Caco-2 (cell line): ENCODE data around the gene NRSN1. TPM values are rescaled to one million over a fixed set of nuclear protein-coding genes. Genes with fewer than 3 reads are reported as not detected.
A peak's percentile ranks its signal among the peaks of the same experiment; 100 is the strongest.

Experiments used
- BruUV-seq: library from RNA; stranded (reverse); fragments of 400-500 nt; replicated peaks from 2 replicates; lab custom pipeline; 2021; lab: Mats Ljungman, UMichigan
- CTCF ChIA-PET: fragments of 300-600 bp; sonication (Branson Sonifier 250); formaldehyde crosslinking; loops from one replicate; lab custom pipeline; 2022; ENCODE audit warnings: antibody characterized with exemption; lab: Charles Lee
- POLR2A ChIA-PET: fragments of 300-600 bp; sonication (Branson Sonifier 250); formaldehyde crosslinking; loops from one replicate; lab custom pipeline; 2022; ENCODE audit warnings: antibody characterized with exemption; lab: Charles Lee
- DNase-seq, 2 experiments: peaks; one replicate each; pipeline versions ENCODE4 v3.0.0 to v3.0.0-alpha.2; 2020 to 2022
- H3K27me3 ChIP-seq: replicated peaks from 2 replicates; pipeline ENCODE4 v1.6.0; 2011; ENCODE audit warnings: low read length; ENCODE audit not compliant: control insufficient read depth, insufficient read depth
- H3K36me3 ChIP-seq: 2 replicates; pipeline ENCODE4 v1.5.1; 2011; ENCODE audit warnings: low read length; ENCODE audit not compliant: control insufficient read depth, insufficient read depth
- H3K4me1 ChIP-seq: fragments of 250-450 bp; sonication (Bioruptor Pico); 2 replicates; pipeline ENCODE4 v1.5.1; 2020; ENCODE audit warnings: mild to moderate bottlenecking
- H3K4me3 ChIP-seq: 2 replicates; pipeline ENCODE4 v1.5.1; 2011; ENCODE audit warnings: low read depth, mild to moderate bottlenecking, control low read depth, low read length
- H3K9me3 ChIP-seq: fragments of 250-450 bp; sonication (Bioruptor Pico); 2 replicates; pipeline ENCODE4 v1.5.1; 2020; ENCODE audit warnings: mild to moderate bottlenecking, moderate library complexity
- H3K27ac Mint-ChIP-seq: one replicate; pipeline ENCODE4 v1.8.0; 2022; ENCODE audit warnings: mixed read lengths; ENCODE audit not compliant: unreplicated experiment
- H3K27me3 Mint-ChIP-seq: one replicate; pipeline ENCODE4 v1.8.0; 2022; ENCODE audit warnings: mixed read lengths; ENCODE audit not compliant: insufficient read depth, unreplicated experiment
- H3K36me3 Mint-ChIP-seq: one replicate; pipeline ENCODE4 v1.8.0; 2022; ENCODE audit warnings: mild to moderate bottlenecking, mixed read lengths; ENCODE audit not compliant: insufficient read depth, unreplicated experiment
- H3K4me1 Mint-ChIP-seq: one replicate; pipeline ENCODE4 v1.8.0; 2022; ENCODE audit warnings: low read depth, mixed read lengths; ENCODE audit not compliant: unreplicated experiment
- H3K4me3 Mint-ChIP-seq: one replicate; pipeline ENCODE4 v1.8.0; 2022; ENCODE audit warnings: mild to moderate bottlenecking, moderate library complexity, mixed read lengths; ENCODE audit not compliant: unreplicated experiment
- H3K9me3 Mint-ChIP-seq: one replicate; pipeline ENCODE4 v1.8.0; 2022; ENCODE audit warnings: mixed read lengths; ENCODE audit not compliant: unreplicated experiment
- intact Hi-C: fragments of 100-400 bp; cut with micrococcal nuclease; formaldehyde crosslinking; loops from one replicate; pipeline ENCODE4 v1.10.0; 2022; ENCODE audit not compliant: unreplicated experiment
- total RNA-seq: library from RNA; stranded (reverse); gene quantifications from 2 replicates; pipeline ENCODE4 v1.2.3, GENCODE V29; 2022
- TF ChIP-seq, protein P1 (sequence below), 2 experiments: fragments of 200-600 bp in 1 of 2; IDR thresholded peaks; 1 replicate in 1 of 2; 2 replicates in 1 of 2; pipeline versions ENCODE4 v1.5.1 to v1.8.0; 2011 to 2022; ENCODE audit warnings: antibody characterized with exemption in 1 of 2, control low read depth in 1 of 2, inconsistent platforms in 1 of 2, low read depth in 1 of 2, low read length in 1 of 2, mild to moderate bottlenecking in 1 of 2, moderate library complexity in 1 of 2; ENCODE audit not compliant: insufficient read depth in 1 of 2, severe bottlenecking in 1 of 2, unreplicated experiment in 1 of 2

The NRSN1 gene
- total RNA-seq, 1 experiment from 2014 or later = not detected

DNA sequence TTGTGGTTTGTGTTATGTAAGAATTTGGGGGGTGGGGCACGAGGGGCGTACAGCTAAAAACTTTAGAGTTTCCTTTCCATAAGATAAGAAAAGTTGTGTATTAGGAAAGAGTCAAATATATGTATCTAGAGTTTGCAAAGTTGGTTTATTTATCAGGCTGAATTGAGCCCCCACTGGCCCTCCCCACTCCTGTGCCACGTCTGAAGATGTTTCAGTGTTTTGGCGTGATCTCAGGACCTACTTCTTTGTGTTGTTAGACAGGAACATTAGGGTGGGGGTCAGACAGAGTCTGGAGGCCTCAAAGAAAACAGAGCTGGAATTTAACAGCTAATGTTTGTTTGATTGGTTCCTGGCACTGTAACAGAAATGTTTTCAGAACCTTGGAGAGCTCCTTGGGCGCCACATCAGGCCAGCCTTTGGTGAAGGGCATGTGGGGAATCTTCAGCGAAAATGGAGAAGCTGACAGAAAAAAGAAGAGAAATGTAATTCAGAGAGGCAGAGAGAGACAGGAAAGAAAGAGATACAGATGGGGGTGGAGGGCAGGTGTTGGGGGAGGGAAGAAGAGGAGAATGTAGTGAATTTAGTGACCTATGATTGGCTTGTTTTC, 674 bp downstream of the NRSN1 start:
- Histone ChIP-seq H3K4me3 (no peak overlapping the region), H3K36me3 (no peaks in the 10 kb centered on the region), H3K4me1 (0 out of 2 replicates have a peak, but pooled peaks cover 3% of the 10 kb centered on the region), H3K27me3 (no peaks in the 10 kb centered on the region), H3K9me3 (no peaks in the 10 kb centered on the region)
- Mint-ChIP-seq H3K27me3 (no peaks in the 10 kb centered on the region), H3K36me3 (no peaks in the 10 kb centered on the region), H3K4me3 (no peak overlapping the region), H3K4me1 (peaks cover 7% of the 10 kb centered on the region), H3K9me3 (no peaks in the 10 kb centered on the region), H3K27ac (no peak overlapping the region)
- POLR2A ChIA-PET = no interaction called here
- no TSS peak for BruUV-seq
- CTCF ChIA-PET = no interaction called here
- DNase-seq = peak; percentile 57 to 78
- TF ChIP-seq, protein P1, sequence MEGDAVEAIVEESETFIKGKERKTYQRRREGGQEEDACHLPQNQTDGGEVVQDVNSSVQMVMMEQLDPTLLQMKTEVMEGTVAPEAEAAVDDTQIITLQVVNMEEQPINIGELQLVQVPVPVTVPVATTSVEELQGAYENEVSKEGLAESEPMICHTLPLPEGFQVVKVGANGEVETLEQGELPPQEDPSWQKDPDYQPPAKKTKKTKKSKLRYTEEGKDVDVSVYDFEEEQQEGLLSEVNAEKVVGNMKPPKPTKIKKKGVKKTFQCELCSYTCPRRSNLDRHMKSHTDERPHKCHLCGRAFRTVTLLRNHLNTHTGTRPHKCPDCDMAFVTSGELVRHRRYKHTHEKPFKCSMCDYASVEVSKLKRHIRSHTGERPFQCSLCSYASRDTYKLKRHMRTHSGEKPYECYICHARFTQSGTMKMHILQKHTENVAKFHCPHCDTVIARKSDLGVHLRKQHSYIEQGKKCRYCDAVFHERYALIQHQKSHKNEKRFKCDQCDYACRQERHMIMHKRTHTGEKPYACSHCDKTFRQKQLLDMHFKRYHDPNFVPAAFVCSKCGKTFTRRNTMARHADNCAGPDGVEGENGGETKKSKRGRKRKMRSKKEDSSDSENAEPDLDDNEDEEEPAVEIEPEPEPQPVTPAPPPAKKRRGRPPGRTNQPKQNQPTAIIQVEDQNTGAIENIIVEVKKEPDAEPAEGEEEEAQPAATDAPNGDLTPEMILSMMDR (IDR thresholded peaks at IDR 0.05; ENCODE audit: insufficient read depth in 1 of 2, low read depth in 1 of 2, low read length in 1 of 2, severe bottlenecking in 1 of 2, unreplicated experiment in 1 of 2) = no peak
- intact Hi-C loops = no loop called here

DNA sequence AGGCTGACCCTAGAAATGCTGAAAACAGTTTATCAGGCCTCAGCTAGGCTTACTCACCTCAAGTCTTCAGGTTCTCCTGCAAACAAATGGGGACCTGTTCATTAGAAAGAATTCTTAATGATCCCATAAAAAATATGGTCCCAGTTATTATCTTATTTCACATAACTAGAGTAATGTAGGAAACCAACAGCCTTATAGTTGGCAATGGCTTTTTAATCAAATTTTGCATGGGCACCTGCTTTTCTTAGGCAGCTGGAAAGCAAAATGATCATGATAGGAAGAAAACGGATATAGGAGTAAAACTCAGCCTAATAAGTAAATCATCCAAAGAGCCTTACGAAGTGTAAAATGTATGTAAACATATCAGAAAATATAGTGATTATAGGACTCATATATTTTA, 1.3 kb downstream of the NRSN1 start:
- Mint-ChIP-seq H3K27me3 (no peaks in the 10 kb centered on the region), H3K27ac (no peak overlapping the region), H3K4me3 (no peak overlapping the region), H3K4me1 (peaks cover 7% of the 10 kb centered on the region), H3K36me3 (no peaks in the 10 kb centered on the region), H3K9me3 (no peaks in the 10 kb centered on the region)
- intact Hi-C loops = no loop called here
- TF ChIP-seq, protein P1 (IDR thresholded peaks at IDR 0.05; ENCODE audit: insufficient read depth in 1 of 2, low read depth in 1 of 2, low read length in 1 of 2, severe bottlenecking in 1 of 2, unreplicated experiment in 1 of 2) = no peak
- no peaks in the 10 kb centered on the region for H3K9me3 ChIP-seq
- no peak for DNase-seq
- ChIA-PET POLR2A (no interaction called here), CTCF (no interaction called here)
- H3K4me3 ChIP-seq = no peak overlapping the region
- no TSS peak for BruUV-seq
- H3K27me3 ChIP-seq = no peaks in the 10 kb centered on the region
- H3K4me1 ChIP-seq = 0 out of 2 replicates have a peak, but pooled peaks cover 3% of the 10 kb centered on the region
- no peaks in the 10 kb centered on the region for H3K36me3 ChIP-seq

DNA sequence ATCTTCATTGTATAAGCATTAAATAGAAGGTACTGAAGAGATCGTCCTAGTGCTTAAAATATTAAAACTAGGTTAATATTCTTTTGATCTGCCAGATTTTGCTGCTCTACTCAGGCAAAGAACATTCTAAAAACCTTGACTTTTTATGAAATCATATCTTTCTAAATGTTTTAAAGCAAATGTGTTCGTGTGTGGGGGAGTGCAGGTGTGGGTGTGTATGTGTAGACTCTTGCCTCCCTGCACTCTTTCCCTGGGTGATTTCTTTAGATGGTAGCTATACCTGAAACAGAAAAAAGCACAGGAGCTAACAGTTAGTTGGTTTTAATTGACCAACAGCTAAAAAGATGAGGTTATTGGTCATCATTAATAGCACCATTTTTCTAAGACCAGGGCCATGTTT, 5.7 kb downstream of the NRSN1 start:
- no peaks in the 10 kb centered on the region for H3K36me3 ChIP-seq
- no peaks in the 10 kb centered on the region for H3K27me3 Mint-ChIP-seq
- no TSS peak for BruUV-seq
- H3K4me1 ChIP-seq = no peaks in the 10 kb centered on the region
- H3K9me3 Mint-ChIP-seq = no peaks in the 10 kb centered on the region
- peaks cover 4% of the 10 kb centered on the region for H3K4me1 Mint-ChIP-seq
- H3K9me3 ChIP-seq = no peaks in the 10 kb centered on the region
- ChIA-PET POLR2A (no interaction called here), CTCF (no interaction called here)
- intact Hi-C loops = no loop called here
- no peak overlapping the region for H3K4me3 ChIP-seq
- no peak overlapping the region for H3K27ac Mint-ChIP-seq
- H3K4me3 Mint-ChIP-seq = no peak overlapping the region
- peaks cover 2% of the 10 kb centered on the region for H3K36me3 Mint-ChIP-seq
- TF ChIP-seq, protein P1 (IDR thresholded peaks at IDR 0.05; ENCODE audit: insufficient read depth in 1 of 2, low read depth in 1 of 2, low read length in 1 of 2, severe bottlenecking in 1 of 2, unreplicated experiment in 1 of 2) = no peak
- H3K27me3 ChIP-seq = no peaks in the 10 kb centered on the region
- DNase-seq = no peak
